Neural progenitor cell (in vitro differentiated cells): ENCODE measurements around the gene WASHC4.

Source experiments
- CTCF ChIP-seq: fragments of 200-600 bp; sonication (generic); IDR thresholded peaks from 2 replicates; pipeline ENCODE4 v1.5.1; 2017; ENCODE audit warnings: antibody characterized with exemption, mild to moderate bottlenecking
- EZH2 ChIP-seq: fragments of 200-600 bp; sonication (generic); IDR thresholded peaks from 2 replicates; pipeline ENCODE4 v1.6.1; 2017; ENCODE audit warnings: antibody characterized with exemption, mild to moderate bottlenecking, moderate library complexity
- EZH2phosphoT487 ChIP-seq: fragments of 200-600 bp; sonication (generic); IDR thresholded peaks from 2 replicates; pipeline ENCODE4 v1.6.1; 2017; ENCODE audit warnings: antibody characterized with exemption

- TF ChIP-seq EZH2 (no peak), CTCF (no peak), EZH2phosphoT487 (no peak)
Measured at GRCh38 chr12:105116969-105117368, 9.4 kb downstream of the WASHC4 start.
